WI38 (cell line): ENCODE measurements around the gene CRY2.
"Not testable (repeated sequence)": the region's sequence is repeated elsewhere in the genome, so short reads cannot be mapped to it uniquely, and the experiment has no call there.

Experiments
- H3K4me3 ChIP-seq: 2 replicates; pipeline ENCODE4 v1.5.1; 2011; ENCODE audit warnings: low read depth, mild to moderate bottlenecking, control low read depth, low read length
- TF ChIP-seq, protein P1 (sequence below): IDR thresholded peaks from 2 replicates; pipeline ENCODE4 v1.5.1; 2012; ENCODE audit warnings: low read depth, mild to moderate bottlenecking, control low read depth, low read length

The CRY2 gene

DNA sequence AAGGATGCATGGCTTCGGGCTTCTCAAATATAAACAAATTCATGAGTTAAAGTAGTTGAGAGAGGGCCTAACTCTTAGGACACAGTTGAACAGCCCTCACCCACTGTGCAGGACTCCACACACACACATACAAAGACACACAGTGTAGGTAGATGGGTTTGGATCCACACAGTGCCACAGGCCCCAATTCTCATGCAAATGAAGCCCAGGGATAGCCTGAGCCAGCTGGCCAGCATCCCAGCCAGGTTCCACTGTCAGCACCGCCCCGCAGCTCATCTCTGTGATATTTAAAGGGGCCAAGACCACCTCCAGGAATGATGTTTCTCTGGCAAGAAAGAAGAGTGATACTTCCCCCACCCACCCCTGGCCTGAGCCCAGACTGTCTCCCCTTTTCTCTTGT is 30.7 kb upstream of the CRY2 start:
- TF ChIP-seq, protein P1, sequence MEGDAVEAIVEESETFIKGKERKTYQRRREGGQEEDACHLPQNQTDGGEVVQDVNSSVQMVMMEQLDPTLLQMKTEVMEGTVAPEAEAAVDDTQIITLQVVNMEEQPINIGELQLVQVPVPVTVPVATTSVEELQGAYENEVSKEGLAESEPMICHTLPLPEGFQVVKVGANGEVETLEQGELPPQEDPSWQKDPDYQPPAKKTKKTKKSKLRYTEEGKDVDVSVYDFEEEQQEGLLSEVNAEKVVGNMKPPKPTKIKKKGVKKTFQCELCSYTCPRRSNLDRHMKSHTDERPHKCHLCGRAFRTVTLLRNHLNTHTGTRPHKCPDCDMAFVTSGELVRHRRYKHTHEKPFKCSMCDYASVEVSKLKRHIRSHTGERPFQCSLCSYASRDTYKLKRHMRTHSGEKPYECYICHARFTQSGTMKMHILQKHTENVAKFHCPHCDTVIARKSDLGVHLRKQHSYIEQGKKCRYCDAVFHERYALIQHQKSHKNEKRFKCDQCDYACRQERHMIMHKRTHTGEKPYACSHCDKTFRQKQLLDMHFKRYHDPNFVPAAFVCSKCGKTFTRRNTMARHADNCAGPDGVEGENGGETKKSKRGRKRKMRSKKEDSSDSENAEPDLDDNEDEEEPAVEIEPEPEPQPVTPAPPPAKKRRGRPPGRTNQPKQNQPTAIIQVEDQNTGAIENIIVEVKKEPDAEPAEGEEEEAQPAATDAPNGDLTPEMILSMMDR, result no peak
- H3K4me3 ChIP-seq, result no peak overlapping the region

- no peak overlapping the region for H3K4me3 ChIP-seq
- TF ChIP-seq, protein P1, result no peak
Measured at GRCh38 chr11:45817191-45817590, 30.1 kb upstream of the CRY2 start.

GRCh38 chr11:45818961-45819605 is 28.2 kb upstream of the CRY2 start:
- no peak overlapping the region for H3K4me3 ChIP-seq
- TF ChIP-seq, protein P1, result no peak

GRCh38 chr11:45820211-45820857 is 26.9 kb upstream of the CRY2 start:
- TF ChIP-seq, protein P1, result no peak
- H3K4me3 ChIP-seq, result no peak overlapping the region

DNA sequence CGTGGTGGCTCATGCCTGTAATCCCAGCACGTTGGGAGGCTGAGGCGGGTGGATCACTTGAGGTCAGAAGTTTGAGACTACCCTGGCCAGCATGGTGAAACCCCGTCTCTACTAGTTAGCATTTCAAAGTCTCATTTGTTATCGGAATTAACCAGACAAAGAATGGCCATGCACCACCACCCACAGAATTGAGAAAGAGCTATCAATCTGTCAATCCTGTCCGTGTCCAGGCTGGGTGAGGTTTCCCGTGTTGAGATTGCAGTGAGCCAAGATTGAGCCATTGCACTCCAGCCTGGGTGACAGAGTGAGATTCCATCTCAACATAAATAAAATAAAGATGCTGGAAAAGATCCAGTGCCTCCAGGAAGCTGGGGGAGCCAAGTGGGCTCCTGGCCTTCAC is 20.8 kb upstream of the CRY2 start:
- not testable (repeated sequence) for H3K4me3 ChIP-seq

GRCh38 chr11:45827123-45827522 is 20.2 kb upstream of the CRY2 start:
- TF ChIP-seq, protein P1, result no peak
- no peak overlapping the region for H3K4me3 ChIP-seq

GRCh38 chr11:45828996-45829395 is 18.3 kb upstream of the CRY2 start:
- TF ChIP-seq, protein P1, result no peak
- H3K4me3 ChIP-seq, result no peak overlapping the region
